Sigmoid colon (tissue), 7 donors: Measurements from ENCODE around the gene TVP23A. TPM values are rescaled to one million over a fixed set of nuclear protein-coding genes. Genes with fewer than 3 reads are reported as not detected.

Experiments used
- DNase-seq: peaks from one replicate; pipeline ENCODE4 v3.0.0-alpha.2; 2019
- H3K27ac ChIP-seq, 4 donors: fragments of 200-600 bp; sonication (generic); one replicate each; pipeline ENCODE4 v1.5.1; 2016 to 2019; ENCODE audit warnings: mild to moderate bottlenecking in 1 of 4
- H3K27me3 ChIP-seq, 3 donors: fragments of 200-600 bp; sonication (generic); one replicate each; pipeline ENCODE4 v1.5.1; 2019; ENCODE audit warnings: mild to moderate bottlenecking in 1 of 3
- H3K36me3 ChIP-seq, 4 donors: fragments of 200-600 bp; sonication (generic); one replicate each; pipeline ENCODE4 v1.5.1; 2016 to 2019
- H3K4me1 ChIP-seq, 4 donors: fragments of 200-600 bp; sonication (generic); one replicate each; pipeline ENCODE4 v1.5.1; 2017 to 2019
- H3K4me3 ChIP-seq, 4 donors: fragments of 200-600 bp; sonication (generic); one replicate each; pipeline ENCODE4 v1.5.1; 2017 to 2019; ENCODE audit warnings: mild to moderate bottlenecking in 2 of 4, moderate library complexity in 1 of 4
- H3K9me3 ChIP-seq, 4 donors: fragments of 200-600 bp in 3 of 4; sonication (generic) in 3 of 4; one replicate each; pipeline versions ENCODE4 v1.5.1 to v1.6.1; 2013 to 2019
- CTCF ChIP-seq, 4 experiments: fragments of 450-650 bp in 3 of 4; fragments of 200-600 bp in 1 of 4; IDR thresholded peaks; one replicate each; pipeline ENCODE4 v1.5.1; 2016 to 2019; ENCODE audit warnings: antibody characterized with exemption in 4 of 4, mild to moderate bottlenecking in 3 of 4, moderate library complexity in 2 of 4
- EP300 ChIP-seq, 4 donors: sonication (generic); formaldehyde crosslinking; IDR thresholded peaks; one replicate each; pipeline ENCODE4 v1.6.1; 2017; ENCODE audit warnings: antibody characterized with exemption in 4 of 4
- POLR2A ChIP-seq, 2 donors: fragments of 450-650 bp; IDR thresholded peaks; one replicate each; pipeline ENCODE4 v1.6.1; 2016; ENCODE audit warnings: antibody characterized with exemption in 2 of 2, mild to moderate bottlenecking in 2 of 2, moderate library complexity in 2 of 2
- POLR2AphosphoS5 ChIP-seq, 4 donors: sonication (generic); formaldehyde crosslinking; IDR thresholded peaks; one replicate each; pipeline ENCODE4 v1.6.1; 2017; ENCODE audit warnings: antibody characterized with exemption in 4 of 4
- WGBS, 2 donors: extraction: QIAGEN DNeasy Blood & Tissue Kit; methylation state at CpG; one replicate each; pipeline ENCODE4 v1.1.7; 2013; 5-methylcytosine and 5-hydroxymethylcytosine counted together
- intact Hi-C: fragments of 100-400 bp; cut with DNase I; formaldehyde crosslinking; loops from one replicate; pipeline ENCODE4 v1.15.1; 2023
- polyA plus RNA-seq, 3 donors: library from polyadenylated mRNA; stranded (reverse); fragments of 200-250 nt; gene quantifications; one replicate each; pipeline ENCODE4 v1.2.3, GENCODE V29; 2013
- total RNA-seq, 4 donors: library from RNA; depleted of rRNA; stranded (reverse); fragments of >200 nt; gene quantifications; one replicate each; pipeline ENCODE4 v1.1.0, GENCODE V29; 2016
- donor health status: healthy with polysubstance abuse.
- donor health status: Bipolar disorder and iron deficiency.
- donor health status: healthy.

Gene TVP23A
- total and polyA plus RNA-seq, 7 donors, result 0.14 to 0.98 (median 0.71) TPM; not detected in 2

GRCh38 chr16:10738231-10739077 lies 80.1 kb downstream of the TVP23A start:
- no peaks in the 10 kb centered on the region for H3K27me3 ChIP-seq
- intact Hi-C loops, result loop anchor here (5.0 to 10.0 kb wide), 4 partner anchors 226 to 1776 kb away; partner anchors contain the start of gene USP7
- peaks cover 0 to 42% (median 36%) of the 10 kb centered on the region in 4 donors for H3K4me1 ChIP-seq
- TF ChIP-seq EP300 (IDR thresholded peaks at IDR 0.05) (peak in 2 of 4 donors; percentile 3 to 46), CTCF (IDR thresholded peaks at IDR 0.05) (no peak), POLR2AphosphoS5 (IDR thresholded peaks at IDR 0.05) (peak; percentile 11 to 66 (median 58))
- no peaks in the 10 kb centered on the region for H3K36me3 ChIP-seq
- peak overlapping the region; percentile 64 to 90 (median 76) for H3K27ac ChIP-seq
- WGBS, 2 donors, result 58 to 60% methylated on average over 11 to 12 of the region's 12 CpGs
- DNase-seq, result peak; percentile 86
- no peak overlapping the region for H3K4me3 ChIP-seq
- H3K9me3 ChIP-seq, result no peaks in the 10 kb centered on the region

- intact Hi-C loops, result loop anchor here (2.0 to 10.0 kb wide), 5 partner anchors 156 to 1775 kb away; partner anchors contain the start of genes EMP2 and USP7
- 30 to 35% methylated on average over 12 of the region's 12 CpGs for WGBS, 2 donors
Measured at GRCh38 chr16:10737068-10737625, 81.4 kb downstream of the TVP23A start.

GRCh38 chr16:10731790-10732189 lies 86.8 kb downstream of the TVP23A start:
- Histone ChIP-seq H3K9me3 (no peaks in the 10 kb centered on the region), H3K36me3 (no peaks in the 10 kb centered on the region), H3K27me3 (no peaks in the 10 kb centered on the region), H3K4me3 (no peak overlapping the region), H3K27ac (no peak overlapping the region), H3K4me1 (peaks cover 0 to 6% (median under 1%) of the 10 kb centered on the region in 4 donors)
- intact Hi-C loops, result loop anchor here (10.0 kb wide), 1 partner anchor 417 kb away; no protein-coding TSS in a partner anchor
- 84 to 88% methylated on average over 7 of the region's 7 CpGs for WGBS, 2 donors
- no peak for DNase-seq
- TF ChIP-seq POLR2AphosphoS5 (IDR thresholded peaks at IDR 0.05) (no peak), POLR2A (IDR thresholded peaks at IDR 0.05) (no peak), EP300 (IDR thresholded peaks at IDR 0.05) (no peak), CTCF (IDR thresholded peaks at IDR 0.05) (no peak)

More at GRCh38 chr16:10737068-10737625, 81.4 kb downstream of the TVP23A start:
- Histone ChIP-seq H3K4me1 (peaks cover 0 to 29% (median 25%) of the 10 kb centered on the region in 4 donors), H3K27me3 (no peaks in the 10 kb centered on the region), H3K27ac (peak overlapping the region; percentile 64 to 90 (median 76)), H3K36me3 (no peaks in the 10 kb centered on the region), H3K4me3 (no peak overlapping the region), H3K9me3 (no peaks in the 10 kb centered on the region)
- DNase-seq, result no peak
- TF ChIP-seq POLR2AphosphoS5 (IDR thresholded peaks at IDR 0.05) (no peak), CTCF (IDR thresholded peaks at IDR 0.05) (peak; percentile 79 to 94 (median 88))

GRCh38 chr16:10729104-10730048 lies 89.2 kb downstream of the TVP23A start:
- H3K9me3 ChIP-seq, result no peaks in the 10 kb centered on the region
- no peak overlapping the region for H3K4me3 ChIP-seq
- TF ChIP-seq EP300 (IDR thresholded peaks at IDR 0.05), result no peak
- TF ChIP-seq POLR2AphosphoS5 (IDR thresholded peaks at IDR 0.05), result no peak
- no peak for TF ChIP-seq POLR2A (IDR thresholded peaks at IDR 0.05)
- TF ChIP-seq CTCF (IDR thresholded peaks at IDR 0.05), result no peak
- no peak overlapping the region for H3K27ac ChIP-seq
- intact Hi-C loops, result loop anchor here (10.0 kb wide), 1 partner anchor 415 kb away; no protein-coding TSS in a partner anchor
- H3K36me3 ChIP-seq, result no peaks in the 10 kb centered on the region
- H3K27me3 ChIP-seq, result no peaks in the 10 kb centered on the region
- peaks cover 0 to 6% (median 0%) of the 10 kb centered on the region in 4 donors for H3K4me1 ChIP-seq
- no peak for DNase-seq
- WGBS, 2 donors, result 60 to 74% methylated on average over 19 of the region's 19 CpGs
